ENCODE measurements around the gene KLHL40. TPM values are rescaled to one million over a fixed set of nuclear protein-coding genes. Genes with fewer than 3 reads are reported as not detected.

Gene KLHL40
- total RNA-seq, 4 donors from 2014 or later = not detected

DNA sequence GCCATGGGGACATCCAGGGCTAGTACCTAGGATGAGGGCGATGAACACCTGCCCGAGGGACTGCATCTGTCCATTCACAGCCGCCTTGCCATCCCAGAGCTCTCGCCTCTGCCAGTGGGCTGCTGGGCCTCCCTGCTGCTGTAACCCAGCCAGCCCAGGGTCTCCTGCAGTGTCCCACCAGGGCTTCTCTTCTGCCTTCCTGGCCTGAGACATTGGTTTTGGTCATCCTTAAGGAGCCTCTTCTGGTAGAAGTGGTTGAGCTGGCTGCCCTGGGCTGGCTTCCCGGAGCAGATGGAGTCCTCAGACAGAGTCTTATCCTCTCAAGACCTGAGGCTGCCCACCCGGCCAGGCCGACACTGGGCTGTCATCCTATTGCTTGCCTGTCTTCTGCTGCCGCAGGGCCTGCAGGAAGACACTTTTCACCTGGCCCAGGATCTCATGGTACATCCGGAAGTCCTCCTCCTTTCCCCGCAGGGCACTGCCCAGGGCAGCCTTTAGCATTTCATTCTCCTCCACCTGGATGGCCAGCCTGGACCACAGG lies 23.3 kb downstream of the KLHL40 start:
- no peak for TF ChIP-seq POLR2A (IDR thresholded peaks at IDR 0.05)
- no peak for TF ChIP-seq CTCF (IDR thresholded peaks at IDR 0.05)
- no peaks in the 10 kb centered on the region for H3K36me3 ChIP-seq
- no peaks in the 10 kb centered on the region for H3K9me3 ChIP-seq
- intact Hi-C loops (cut with DNase I) = no loop called here
- no peak overlapping the region for H3K27ac ChIP-seq
- H3K4me1 ChIP-seq = peaks cover 11 to 17% of the 10 kb centered on the region in 2 donors
- 76 to 82% methylated on average over 10 of the region's 10 CpGs for WGBS, 2 donors
- H3K4me3 ChIP-seq (replicated peaks in 1 of 3) = no peak overlapping the region
- no peaks in the 10 kb centered on the region for H3K27me3 ChIP-seq
- no peak for DNase-seq

- TF ChIP-seq CTCF (IDR thresholded peaks at IDR 0.05) (no peak), POLR2A (IDR thresholded peaks at IDR 0.05) (no peak)
- WGBS, 2 donors = 93% methylated on average over 10 of the region's 10 CpGs
- no peak for DNase-seq
- Histone ChIP-seq H3K4me3 (replicated peaks in 1 of 3) (no peak overlapping the region), H3K27ac (peak overlapping the region; percentile 24 to 69 (median 58)), H3K9me3 (no peaks in the 10 kb centered on the region), H3K36me3 (no peaks in the 10 kb centered on the region), H3K4me1 (peaks cover 11 to 17% of the 10 kb centered on the region in 2 donors), H3K27me3 (no peaks in the 10 kb centered on the region)
- intact Hi-C loops (cut with DNase I) = no loop called here
These were observed 24.3 kb downstream of the KLHL40 start for GRCh38 chr3:42709621-42710020.

DNA sequence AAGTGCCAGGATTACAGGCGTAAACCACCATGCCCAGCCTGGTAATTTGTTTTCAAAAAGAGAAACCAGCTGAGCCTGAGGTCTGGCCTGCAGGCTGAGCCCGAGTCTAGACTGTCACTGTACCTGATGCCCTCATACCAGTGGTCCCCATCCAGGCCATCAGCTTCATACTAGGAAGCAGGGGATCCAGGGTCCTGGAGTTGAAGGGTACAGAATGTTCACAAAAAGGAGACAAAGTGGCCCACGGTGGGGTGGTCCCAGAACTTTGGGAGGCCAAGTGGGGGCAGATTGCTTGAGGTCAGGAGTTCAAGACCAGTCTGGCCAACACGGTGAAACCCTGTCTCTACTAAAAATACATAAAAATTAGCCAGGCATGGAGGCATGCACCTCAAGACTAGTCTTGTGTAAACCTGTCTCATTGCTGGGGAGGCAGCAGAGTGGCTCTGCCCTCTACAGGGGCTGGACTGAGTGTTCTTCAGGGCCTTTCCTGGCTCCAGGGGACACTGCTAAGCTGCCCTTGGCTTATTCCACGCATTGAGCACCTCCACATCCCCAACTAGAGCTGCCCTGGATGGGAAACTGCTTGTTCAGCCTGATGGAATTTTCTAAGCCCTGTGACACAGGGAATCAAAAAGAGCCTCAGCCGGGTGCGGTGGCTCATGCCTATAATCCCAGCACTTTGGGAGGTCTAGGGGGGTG lies 25.1 kb downstream of the KLHL40 start:
- intact Hi-C loops (cut with DNase I) = no loop called here
- Histone ChIP-seq H3K9me3 (no peaks in the 10 kb centered on the region), H3K27ac (peak overlapping the region; percentile 69 to 78 (median 70)), H3K4me3 (replicated peaks in 1 of 3) (no peak overlapping the region), H3K36me3 (no peaks in the 10 kb centered on the region), H3K27me3 (no peaks in the 10 kb centered on the region), H3K4me1 (peaks cover 11 to 17% of the 10 kb centered on the region in 2 donors)
- TF ChIP-seq POLR2A (IDR thresholded peaks at IDR 0.05) (no peak), CTCF (IDR thresholded peaks at IDR 0.05) (peak in 1 of 6 experiments; percentile 28)
- peak; percentile 86 to 87 for DNase-seq
- whole genome bisulfite sequencing, 2 donors = 23 to 53% methylated on average over 6 to 7 of the region's 7 CpGs

DNA sequence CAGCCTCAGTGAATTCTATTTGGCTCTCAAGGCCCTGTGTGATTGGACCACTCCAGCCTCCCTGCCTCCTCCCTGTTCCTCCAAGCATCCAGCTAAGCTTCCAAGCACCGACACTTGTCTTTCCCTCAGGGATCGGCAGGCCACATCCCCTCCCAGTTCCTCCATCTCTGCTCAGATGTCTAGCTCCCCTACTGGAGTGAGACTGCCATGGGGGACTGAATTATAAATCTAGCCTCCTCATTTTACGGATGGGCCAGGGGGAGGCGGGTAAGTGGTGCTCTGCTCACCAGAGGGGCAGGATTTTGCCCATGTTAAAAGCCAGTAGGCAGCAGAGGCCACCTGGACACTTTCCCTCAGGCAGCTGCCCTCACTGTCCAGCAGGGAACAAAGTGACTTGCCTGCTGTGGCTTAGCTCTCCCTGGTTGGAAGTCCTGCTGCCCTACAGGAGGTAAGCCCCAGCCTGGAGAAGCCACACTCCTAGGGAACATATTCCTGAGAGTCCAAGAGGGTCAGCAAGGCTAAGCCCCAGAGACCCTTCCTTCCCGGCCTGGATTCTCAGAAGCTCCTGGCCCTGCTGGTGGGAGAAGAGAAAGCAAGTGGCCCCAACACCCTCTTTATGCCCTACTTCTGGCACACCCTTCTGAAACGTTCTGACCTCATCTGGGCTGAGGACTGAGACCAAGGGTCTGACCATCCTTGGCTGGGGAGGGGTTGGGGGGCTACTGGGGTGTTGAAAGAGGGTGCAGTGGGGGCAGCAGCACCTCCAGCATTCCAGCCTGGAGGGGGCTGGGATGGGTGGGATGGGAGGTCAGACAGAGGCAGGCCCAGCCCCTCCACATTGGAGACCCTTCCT lies 26.4 kb downstream of the KLHL40 start:
- Histone ChIP-seq H3K27me3 (no peaks in the 10 kb centered on the region), H3K36me3 (no peaks in the 10 kb centered on the region), H3K9me3 (no peaks in the 10 kb centered on the region), H3K4me3 (replicated peaks in 1 of 3) (no peak overlapping the region), H3K27ac (peak overlapping the region; percentile 68 to 78 (median 70)), H3K4me1 (peaks cover 11 to 17% of the 10 kb centered on the region in 2 donors)
- DNase-seq = no peak
- intact Hi-C loops (cut with DNase I) = no loop called here
- 38 to 70% methylated on average over 4 to 5 of the region's 6 CpGs for WGBS, 2 donors
- TF ChIP-seq CTCF (IDR thresholded peaks at IDR 0.05) = peak in 1 of 6 experiments; percentile 16
- TF ChIP-seq POLR2A (IDR thresholded peaks at IDR 0.05) = no peak

GRCh38 chr3:42712344-42712648 lies 27.0 kb downstream of the KLHL40 start:
- no peak for DNase-seq
- WGBS, 2 donors = 96 to 98% methylated on average over 4 of the region's 4 CpGs
- TF ChIP-seq POLR2A (IDR thresholded peaks at IDR 0.05) (no peak), CTCF (IDR thresholded peaks at IDR 0.05) (no peak)
- no peak overlapping the region for H3K4me3 ChIP-seq (replicated peaks in 1 of 3)
- H3K27ac ChIP-seq = no peak overlapping the region
- H3K36me3 ChIP-seq = no peaks in the 10 kb centered on the region
- no peaks in the 10 kb centered on the region for H3K27me3 ChIP-seq
- H3K4me1 ChIP-seq = peaks cover 11 to 17% of the 10 kb centered on the region in 2 donors
- no peaks in the 10 kb centered on the region for H3K9me3 ChIP-seq
- intact Hi-C loops (cut with DNase I) = no loop called here

Data from thyroid gland (tissue), 4 donors.